ENCODE data around the gene SIPA1L3. TPM values are rescaled to one million over a fixed set of nuclear protein-coding genes. Genes with fewer than 3 reads are reported as not detected.
"Not testable (repeated sequence)": the region's sequence is repeated elsewhere in the genome, so short reads cannot be mapped to it uniquely, and the experiment has no call there.

The SIPA1L3 gene
- total RNA-seq, 1 donor = 28.9 TPM

DNA sequence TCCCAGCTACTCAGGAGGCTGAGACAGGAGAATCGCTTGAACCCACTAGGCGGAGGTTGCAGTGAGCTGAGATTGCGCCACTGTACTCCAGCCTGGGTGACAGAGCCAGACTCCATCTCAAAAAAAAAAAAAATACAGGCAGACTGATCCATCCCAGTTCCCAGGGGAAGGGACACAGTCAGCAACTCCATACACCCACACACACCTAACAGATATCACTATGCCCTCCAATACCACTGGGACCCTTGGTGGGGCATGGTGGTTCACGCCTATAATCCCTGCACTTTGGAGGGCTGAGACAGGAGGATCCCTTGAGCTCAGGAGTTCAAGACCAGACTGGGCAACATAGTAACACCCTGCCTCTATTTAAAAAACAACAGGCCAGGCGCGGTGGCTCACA lies 314.4 kb downstream of the SIPA1L3 start:
- DNase-seq (ENCODE audit: low read depth) = no peak
- no peak for TF ChIP-seq CTCF (IDR thresholded peaks at IDR 0.05; ENCODE audit: insufficient read depth, low read length)
- H3K4me3 ChIP-seq (ENCODE audit: low read depth, low read length) = no peak overlapping the region

DNA sequence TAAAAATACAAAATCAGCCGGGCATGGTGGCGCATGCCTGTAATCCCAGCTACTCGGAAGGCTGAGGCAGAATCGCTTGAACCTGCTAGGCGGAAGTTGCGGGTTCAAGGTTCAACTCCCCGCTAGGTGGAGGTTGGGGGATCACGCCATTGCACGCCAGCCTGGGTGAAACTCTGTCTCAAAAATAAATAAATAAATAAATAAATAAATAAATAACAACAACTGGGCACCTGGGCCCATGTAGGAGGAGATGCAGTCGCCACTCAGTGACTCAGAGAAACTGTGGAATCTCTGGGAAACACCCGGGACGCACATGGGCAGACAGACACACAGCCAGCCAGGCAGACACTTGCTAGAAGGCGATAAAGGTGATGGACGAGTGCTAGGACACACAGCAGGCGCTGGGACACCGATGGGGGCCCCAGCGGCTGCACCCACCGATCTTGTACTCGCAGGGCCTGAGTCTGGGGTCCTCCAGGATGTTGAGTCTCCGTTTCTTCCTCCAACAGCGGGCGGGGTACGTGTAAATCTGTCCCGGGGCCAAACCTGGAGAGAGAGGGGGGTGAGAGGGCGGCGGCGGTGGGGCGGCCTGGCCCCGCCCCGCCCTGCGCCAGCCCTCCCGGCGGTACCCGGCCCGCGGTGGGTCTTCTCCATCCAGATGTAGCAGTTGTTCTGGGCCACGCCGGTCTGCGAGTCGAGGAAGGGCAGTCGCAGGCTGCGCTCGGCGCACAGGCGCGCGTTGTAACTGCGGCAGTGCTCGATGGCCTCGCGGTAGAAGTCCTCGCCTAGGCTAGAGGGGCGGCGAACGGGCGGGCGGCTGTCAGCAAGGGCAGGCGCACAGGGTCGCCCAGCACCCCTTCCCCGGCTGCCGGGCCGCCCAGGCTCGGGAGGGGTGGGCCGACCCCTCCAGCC lies 315.2 kb downstream of the SIPA1L3 start:
- no peak for TF ChIP-seq CTCF (IDR thresholded peaks at IDR 0.05; ENCODE audit: insufficient read depth, low read length)

GRCh38 chr19:38223119-38223523 lies 316.1 kb downstream of the SIPA1L3 start:
- no peak for TF ChIP-seq CTCF (IDR thresholded peaks at IDR 0.05; ENCODE audit: insufficient read depth, low read length)
- no peak overlapping the region for H3K4me3 ChIP-seq (ENCODE audit: low read depth, low read length)
- DNase-seq (ENCODE audit: low read depth) = no peak

More for the DNA sequence above, 315.2 kb downstream of the SIPA1L3 start:
- H3K4me3 ChIP-seq (ENCODE audit: low read depth, low read length) = no peak overlapping the region
- no peak for DNase-seq (ENCODE audit: low read depth)

GRCh38 chr19:38223617-38224013 lies 316.6 kb downstream of the SIPA1L3 start:
- DNase-seq (ENCODE audit: low read depth) = no peak
- TF ChIP-seq CTCF (IDR thresholded peaks at IDR 0.05; ENCODE audit: insufficient read depth, low read length) = no peak
- H3K4me3 ChIP-seq (ENCODE audit: low read depth, low read length) = peak overlapping the region; percentile 73

- DNase-seq (ENCODE audit: low read depth) = peak; percentile 35
- peak within 1 kb of the TSS; percentile 73 for H3K4me3 ChIP-seq (ENCODE audit: low read depth, low read length)
- no peak for TF ChIP-seq CTCF (IDR thresholded peaks at IDR 0.05; ENCODE audit: insufficient read depth, low read length)
Observed at GRCh38 chr19:38224014-38224862, 317.2 kb downstream of the SIPA1L3 start, which contains the start of gene DPF1. TSS of gene DPF1 (minus strand) at chr19:38224222. CDS start at chr19:38224142, 80 bp downstream.

DNA sequence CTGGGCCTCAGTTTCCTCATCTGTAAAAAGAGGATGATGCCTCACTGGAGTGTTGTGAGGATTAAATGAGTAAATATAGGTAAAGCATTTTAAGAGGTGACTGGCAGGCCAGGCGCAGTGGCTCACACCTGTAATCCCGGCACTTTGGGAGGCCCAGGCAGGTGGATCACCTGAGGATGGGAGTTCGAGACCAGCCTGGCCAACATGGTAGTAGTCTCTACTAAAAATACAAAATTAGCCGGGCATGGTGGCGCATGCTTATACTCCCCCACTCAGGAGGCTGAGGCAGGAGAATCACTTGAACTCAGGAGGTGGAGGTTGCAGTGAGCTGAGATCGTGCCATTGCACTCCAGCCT lies 317.8 kb downstream of the SIPA1L3 start:
- not testable (repeated sequence) for DNase-seq (ENCODE audit: low read depth); H3K4me3 ChIP-seq (ENCODE audit: low read depth, low read length)

Data from fibroblast of the aortic adventitia (primary cell).